Activated CD4-positive, alpha-beta T cell treated with anti-CD3 and anti-CD28 coated beads, Interleukin-2, amount 50 U/mL, for 16 hours (primary cell): ENCODE data around the gene CCDC91.

Experiments used
- DNase-seq: peaks from one replicate; pipeline ENCODE4 v3.0.0-alpha.2; 2020

CCDC91 gene, protein sequence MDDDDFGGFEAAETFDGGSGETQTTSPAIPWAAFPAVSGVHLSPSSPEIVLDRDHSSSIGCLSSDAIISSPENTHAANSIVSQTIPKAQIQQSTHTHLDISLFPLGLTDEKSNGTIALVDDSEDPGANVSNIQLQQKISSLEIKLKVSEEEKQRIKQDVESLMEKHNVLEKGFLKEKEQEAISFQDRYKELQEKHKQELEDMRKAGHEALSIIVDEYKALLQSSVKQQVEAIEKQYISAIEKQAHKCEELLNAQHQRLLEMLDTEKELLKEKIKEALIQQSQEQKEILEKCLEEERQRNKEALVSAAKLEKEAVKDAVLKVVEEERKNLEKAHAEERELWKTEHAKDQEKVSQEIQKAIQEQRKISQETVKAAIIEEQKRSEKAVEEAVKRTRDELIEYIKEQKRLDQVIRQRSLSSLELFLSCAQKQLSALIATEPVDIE

DNA sequence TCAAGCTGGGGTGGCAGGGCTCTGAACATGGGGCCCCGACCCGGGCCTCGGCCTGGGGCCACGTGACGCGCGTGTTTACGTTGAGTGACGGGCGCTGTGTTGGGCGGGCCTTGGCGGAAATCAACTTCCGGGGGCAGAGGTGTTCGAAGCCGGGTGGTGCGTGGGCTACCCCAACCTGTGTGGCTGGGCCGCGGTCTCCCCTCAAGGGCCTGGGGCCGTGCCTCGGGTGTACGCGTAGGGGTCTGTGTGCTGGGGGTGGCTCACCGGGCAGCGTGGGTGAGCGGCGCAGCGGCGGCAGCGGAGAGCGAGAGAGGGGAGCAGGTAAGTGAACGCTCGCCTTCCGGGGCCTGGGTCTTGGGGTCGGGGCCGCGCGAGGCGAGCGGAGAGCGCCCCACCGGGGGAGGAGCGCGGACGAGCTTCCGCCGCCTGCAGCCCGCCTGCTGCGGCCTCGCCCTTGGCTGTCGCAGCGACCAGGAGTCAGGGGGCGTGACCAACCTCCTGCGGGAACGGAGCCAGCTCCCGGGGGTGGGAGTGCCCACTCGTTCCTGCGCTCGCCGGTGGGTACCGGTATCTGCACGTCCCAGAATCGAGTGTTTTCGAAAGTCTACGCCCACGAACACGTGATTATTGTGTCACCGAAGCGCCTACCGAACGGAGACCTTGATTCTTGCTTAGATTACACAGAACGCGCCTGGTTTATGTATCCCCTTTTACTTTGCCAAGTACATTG lies at the start of gene CCDC91:
Gene CCDC91 (plus strand): TSS at position 136 of the 730 bp plus-strand sequence. CDS start 66,760 bp downstream, outside the sequence.
- DNase-seq, result peak; percentile 86

DNA sequence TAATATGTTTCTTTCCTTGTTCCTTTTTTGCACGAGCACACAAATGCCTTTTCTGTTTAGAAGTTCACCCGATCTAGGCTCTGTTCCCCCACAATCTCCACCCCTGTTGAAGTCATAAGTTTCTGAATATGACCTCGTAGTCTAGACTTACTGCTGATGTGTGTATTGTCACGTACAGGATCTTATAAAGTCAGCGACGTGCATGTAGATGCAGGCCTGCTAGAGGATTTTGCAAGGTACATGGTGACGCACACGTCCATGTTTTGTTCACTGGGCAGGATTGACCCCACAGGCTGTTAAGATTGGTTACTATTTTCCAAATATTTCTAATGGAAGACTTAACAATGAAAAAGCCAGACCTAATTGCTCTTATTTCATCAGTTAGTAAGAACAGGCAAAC lies 46.2 kb upstream of the CCDC91 start:
- DNase-seq, result no peak

DNA sequence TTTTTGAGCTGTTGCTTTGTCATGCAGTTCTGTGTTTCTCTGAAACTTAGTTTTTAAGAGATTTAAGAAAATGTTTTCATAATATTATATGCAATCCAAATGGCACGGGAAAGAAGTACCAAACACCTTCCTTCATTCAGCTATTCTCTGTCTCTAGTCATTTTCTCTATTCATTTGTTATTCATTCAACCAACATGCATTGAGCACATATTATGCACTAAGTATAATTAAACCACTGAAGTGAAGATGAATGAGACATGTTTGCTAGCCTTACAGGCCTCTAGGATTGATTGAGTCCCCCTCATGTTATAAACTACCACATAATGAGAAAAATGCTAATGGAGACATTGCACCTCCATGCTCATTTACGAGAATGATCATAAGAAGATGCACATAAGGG lies 45.7 kb upstream of the CCDC91 start:
- DNase-seq, result no peak

DNA sequence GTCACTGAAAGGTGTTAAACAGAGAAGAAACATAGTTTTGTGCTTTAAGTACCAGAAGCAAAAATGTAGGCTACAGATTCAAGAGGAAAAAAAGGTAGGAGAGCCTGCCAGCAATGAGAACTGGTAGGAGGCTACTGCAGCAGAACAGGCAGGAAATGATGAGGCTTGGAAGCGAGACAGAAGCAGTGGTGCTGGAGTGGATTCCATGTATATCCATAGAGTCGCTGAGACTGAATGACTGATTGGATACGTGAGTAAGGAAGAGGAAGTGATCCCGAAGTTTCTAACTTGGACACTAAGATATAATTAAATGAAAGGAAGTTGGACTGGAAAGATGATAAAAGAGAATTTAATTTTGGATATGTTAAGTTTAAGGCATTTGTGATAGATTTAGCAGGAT lies 45.0 kb upstream of the CCDC91 start:
- DNase-seq, result no peak

DNA sequence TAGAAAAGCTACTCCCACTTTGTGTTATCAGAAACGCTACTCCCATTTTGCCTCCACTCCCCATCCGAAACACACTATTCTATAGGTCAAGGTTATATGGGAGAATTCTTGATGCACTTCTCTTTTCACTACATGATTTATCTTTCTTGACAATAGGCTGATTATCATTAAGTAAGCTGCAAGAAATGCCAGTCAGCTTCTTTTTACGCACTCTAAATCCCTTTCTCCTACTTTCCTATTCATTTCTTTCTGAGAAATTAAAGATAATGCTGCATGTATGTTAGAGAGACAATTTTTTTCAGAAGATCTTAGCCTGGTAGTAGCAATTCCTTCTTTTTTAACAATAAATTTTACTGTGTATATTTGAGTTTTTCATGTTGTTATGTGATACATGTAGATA lies 41.0 kb upstream of the CCDC91 start:
- no peak for DNase-seq

DNA sequence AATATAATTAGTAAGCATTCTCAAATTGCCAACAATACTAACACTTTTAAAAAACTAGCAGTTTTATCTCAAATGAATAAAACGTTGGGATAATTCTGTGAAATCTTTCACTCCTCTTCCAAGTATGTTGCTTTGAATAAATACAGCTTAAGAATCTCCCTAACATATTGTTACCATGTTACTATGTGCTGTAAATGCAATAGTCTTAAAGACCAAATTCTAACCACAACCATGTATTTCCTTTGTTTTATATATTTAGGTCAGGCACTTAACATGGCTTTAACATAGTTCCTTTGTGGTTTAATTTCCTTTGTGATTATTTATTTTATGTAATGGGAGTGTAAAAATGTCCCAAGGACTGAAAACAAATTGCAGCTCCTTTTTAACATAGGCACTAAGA lies 33.9 kb upstream of the CCDC91 start:
- no peak for DNase-seq

DNA sequence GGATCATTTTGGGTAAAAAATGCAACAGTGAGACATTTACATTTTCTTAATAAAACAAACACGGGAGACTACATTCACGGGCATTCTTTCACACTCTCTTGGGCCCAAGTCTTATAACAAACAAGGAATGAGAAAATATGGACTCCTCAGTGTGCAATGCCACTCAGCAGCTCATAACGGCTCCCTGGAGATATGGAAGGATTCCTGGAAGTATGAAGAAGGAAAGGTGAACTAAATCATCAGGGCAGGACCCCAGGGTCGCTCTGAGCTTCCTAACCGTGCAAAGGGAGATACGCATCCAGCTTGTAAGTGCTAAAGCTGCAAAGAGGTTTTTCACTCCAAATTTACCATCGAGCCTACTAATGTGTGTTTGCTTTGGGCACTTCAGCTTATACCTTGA lies 33.5 kb upstream of the CCDC91 start:
- DNase-seq, result no peak

DNA sequence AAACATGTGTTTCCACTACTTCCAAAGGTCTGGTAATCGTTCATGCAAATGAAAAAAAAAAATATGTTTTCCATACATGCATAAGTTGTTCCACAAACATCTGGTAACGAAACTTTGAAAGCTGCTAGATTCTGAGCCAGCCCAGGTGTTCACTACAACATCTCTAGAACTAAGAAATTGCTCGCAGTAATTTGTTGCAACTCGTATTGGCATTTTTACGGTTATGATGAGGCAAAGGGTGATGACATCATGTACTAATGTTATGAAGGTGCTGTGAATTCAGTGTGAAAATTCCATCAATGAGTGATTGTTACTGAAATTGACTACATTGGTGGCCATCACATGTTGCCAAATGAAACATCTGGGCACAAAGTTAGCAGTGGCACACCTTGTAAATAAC lies 31.9 kb upstream of the CCDC91 start:
- DNase-seq, result no peak

DNA sequence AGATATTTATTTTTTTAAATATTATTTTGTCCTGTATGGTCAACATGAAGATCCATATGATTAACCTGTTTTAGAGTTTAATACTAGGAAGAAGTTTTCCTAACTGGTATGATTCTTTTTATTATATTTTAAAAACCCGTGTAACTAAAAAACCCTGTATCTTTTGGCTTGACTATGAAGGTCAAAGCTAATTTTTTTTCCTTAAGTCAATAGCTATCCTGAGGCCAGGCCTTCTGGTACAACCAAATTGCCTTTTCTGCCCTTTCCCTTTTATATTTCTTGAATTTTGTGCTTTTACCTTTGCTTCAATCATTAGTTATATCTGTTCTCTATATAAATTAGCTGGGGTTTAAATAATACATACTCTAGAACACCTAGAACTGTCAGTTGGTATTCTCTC lies 30.6 kb upstream of the CCDC91 start:
- no peak for DNase-seq

DNA sequence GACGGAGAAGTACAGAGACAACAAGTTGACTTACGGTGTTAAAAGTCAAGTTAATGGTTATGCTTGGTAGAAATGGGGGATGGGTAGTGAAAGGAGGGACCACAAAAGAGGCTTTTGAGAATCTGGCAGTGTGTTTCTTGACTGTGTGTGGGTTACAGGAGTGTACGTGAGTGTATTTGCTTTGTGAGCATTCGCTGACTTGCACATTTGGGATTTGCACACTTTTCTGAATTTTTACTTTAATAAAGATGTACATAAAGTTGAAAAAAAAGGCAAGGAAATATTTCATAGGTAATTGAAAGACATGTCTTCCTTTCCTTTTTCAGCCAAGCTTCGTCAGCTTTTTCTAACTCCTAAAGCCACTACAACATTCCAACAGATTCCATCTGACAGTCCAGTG lies 28.6 kb upstream of the CCDC91 start:
- DNase-seq, result no peak

DNA sequence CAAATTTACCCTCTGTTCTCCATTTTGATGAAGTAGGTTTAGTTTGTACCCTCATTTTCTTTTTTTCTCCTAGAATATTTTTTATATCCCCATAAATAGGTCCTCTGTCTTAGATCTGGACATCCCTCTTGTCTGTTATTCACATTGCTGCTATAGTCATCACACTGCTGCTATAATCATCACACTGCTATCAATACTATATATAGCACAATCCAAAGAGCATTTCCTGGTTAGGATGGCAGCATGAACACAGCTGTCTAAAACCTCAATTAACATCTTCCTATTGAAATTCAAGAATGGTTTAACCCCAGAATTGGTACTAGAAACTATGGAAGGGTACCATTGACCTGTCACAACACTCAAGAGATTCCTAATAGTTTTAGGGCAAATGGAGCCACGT lies 27.6 kb upstream of the CCDC91 start:
- DNase-seq, result no peak

DNA sequence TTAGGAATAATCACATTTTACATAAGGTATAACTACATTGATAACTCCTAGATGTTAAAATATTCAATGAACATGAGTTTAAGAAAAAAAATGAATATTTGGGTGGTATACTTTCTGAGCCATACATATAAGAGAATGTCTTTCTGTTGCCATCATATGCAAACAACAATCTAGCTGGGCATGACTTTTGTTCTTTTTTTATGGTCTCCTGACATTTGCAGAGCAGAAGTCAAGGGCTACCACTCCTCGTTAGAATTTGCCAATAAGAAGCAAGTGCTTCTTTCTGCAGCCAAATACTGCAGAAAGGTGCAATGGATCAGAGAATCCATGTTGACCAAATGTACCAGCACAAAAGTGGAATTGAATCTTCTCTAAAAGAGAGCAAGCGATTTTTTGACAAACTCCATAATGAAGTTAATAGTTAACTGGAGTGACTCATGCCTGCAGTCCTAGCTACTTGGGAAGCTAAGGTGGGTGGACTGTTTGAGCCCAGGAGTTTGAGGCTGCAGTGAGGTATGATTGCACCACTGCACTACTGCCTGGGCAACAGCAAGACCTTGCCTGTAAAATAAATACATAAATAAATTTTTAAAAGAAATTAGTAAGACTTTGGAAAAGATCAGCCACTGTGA lies 25.5 kb upstream of the CCDC91 start:
- no peak for DNase-seq

DNA sequence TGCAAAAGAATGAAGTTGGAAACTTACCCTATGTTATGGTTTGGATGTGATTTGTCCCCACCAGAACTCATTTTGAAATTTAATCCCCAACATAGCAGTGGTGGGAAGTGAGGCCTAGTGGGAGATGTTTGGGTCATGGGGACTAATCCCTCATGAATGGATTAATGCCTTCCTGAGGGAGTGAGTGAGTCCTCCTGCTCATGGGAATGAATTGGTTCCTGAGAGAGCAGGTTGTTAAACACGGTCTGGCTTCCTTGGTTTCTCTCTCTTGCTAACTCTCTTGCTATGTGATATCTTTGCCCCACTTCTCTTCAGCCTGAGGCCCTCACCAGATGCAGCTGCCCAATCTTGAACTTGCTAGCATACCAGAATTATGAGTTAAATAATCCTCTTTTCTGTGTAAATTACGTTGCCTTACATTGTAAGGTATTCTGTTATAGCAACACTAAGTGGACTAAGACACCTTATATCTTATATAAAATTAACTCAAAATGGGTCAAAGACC lies 22.2 kb upstream of the CCDC91 start:
- DNase-seq, result no peak

DNA sequence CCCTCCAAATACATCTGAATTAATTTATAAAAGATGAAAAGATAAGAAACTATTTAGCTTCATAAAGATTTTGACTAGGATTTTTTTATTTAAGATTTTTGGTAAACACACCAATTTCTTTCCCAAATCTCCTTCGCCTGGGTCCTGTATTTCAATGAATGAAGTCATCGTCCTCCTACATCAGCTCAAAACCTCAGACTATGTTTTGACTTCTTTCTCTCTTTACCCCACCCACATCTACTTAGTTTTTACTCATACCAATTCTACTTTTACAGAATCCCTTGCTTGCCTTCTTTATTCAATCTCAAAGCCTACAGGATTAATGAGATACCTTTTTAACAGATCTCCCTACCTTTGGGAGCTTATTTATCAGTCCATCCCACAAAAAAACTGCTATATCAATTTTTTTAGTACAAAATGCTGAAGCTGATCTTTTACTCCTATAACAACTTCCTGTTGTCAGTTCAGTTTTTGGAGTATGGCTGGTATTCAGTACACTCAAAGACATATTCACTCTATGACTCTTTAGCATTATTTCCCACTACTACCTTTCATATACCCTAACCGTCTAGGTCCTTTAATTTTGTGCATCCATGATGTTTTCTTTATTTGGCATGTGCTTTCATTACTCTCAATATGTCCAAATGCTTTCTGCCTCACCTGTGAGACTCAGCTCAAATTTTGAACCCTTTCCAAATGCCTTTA lies 18.7 kb upstream of the CCDC91 start:
- DNase-seq, result no peak

DNA sequence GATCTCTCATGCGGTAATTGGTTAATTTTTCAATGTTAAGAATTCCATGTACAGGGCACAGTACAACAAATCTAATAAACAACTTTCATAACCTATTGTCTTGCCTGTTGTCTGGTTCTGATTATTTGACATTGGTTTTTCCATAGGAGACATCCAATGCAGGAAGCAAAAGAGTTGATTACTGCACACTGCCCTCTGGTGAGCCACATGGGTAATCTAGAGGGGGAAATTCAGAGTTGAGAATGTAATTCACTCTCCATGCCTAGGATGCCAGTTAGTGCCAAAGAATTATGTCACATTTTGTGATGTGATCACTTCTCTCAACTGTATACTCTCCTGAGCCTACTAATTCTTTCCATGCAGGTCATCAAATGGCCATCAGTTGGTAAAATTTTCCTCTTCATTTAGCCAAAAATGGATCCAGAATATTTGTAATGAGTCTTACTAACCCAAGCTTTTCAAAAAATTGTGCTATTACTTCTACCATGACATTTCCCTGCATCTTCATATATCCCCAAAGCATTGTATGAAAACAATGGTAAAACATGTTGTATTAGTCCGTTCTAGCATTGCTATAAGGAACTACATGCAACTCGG lies 17.7 kb upstream of the CCDC91 start:
- DNase-seq, result peak; percentile 5

DNA sequence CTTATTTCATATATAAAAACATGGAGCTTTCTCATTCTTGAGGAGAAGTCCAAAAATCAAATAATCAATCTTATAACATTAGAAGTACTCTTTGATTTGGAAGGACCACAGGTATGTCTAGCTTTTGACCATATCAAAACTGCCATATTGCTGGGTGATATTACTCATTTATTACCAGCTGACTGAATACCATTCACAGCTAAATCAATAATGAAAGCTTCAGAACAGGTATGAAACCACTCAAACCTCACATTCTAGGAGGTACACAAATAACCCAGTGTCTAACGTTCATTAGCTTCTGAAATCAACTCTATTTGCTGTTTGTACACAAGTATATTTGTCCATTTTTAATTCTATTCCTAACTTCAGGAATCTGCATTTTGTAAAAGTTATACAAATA lies 16.8 kb upstream of the CCDC91 start:
- DNase-seq, result no peak

DNA sequence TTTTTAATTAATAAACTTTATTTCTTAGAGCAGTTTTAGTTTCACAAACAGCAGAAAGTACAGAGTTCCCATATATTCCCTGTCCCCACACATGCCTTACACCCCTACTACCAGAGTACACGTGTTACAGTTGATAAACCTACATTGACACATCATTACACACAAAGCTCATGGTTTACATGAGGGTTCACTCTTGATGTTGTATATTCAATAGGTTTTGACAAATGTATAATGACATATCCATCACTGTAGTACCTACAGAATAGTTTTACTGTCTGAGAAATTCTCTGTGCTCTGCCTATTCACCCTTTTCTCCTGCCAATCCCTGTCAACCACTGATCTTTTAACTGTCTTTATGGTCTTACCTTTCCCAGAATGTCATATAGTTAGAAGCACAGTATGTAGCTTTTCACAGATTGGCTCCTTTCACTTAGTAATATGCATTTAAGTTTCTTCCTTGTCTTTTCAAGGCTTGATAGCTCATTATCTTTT lies 15.1 kb upstream of the CCDC91 start:
- DNase-seq, result no peak

DNA sequence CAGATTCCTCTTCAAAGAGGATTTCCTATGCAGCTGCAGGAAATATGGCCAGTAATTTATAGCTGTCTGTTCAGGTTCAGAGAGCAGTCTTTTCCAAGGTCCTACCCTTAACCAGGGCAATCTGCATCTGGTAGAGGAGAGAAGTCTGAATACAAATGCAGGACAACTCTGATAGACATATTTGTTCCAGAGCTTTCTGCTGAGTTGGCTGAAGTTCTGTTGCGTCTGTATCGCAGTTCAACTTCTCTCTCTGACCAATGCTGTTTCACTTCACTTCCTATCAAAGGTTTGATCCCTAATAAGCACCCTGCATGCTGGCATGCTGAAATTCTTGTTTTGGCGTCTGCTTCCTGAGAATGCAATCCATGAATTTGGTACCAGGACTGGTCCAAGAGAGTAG lies 14.0 kb upstream of the CCDC91 start:
- DNase-seq, result no peak

DNA sequence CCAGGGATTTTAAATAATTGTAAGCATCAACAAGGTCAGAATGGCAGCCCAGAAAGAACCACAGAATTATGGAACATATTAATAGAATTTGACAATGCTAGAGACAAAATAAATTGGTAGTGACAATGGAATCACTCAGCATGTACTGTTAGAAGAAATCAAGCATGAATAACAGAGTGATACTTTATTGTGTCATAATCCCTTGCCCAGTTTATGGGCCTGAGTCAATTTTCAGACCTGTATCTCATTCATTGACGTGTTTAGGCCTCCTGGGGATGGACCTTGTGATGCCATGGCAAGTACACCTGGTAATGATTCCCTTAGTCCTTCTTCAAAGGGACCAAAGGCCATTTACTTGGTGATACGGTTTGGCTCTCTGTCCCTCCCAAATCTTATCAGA lies 12.8 kb upstream of the CCDC91 start:
- DNase-seq, result no peak

DNA sequence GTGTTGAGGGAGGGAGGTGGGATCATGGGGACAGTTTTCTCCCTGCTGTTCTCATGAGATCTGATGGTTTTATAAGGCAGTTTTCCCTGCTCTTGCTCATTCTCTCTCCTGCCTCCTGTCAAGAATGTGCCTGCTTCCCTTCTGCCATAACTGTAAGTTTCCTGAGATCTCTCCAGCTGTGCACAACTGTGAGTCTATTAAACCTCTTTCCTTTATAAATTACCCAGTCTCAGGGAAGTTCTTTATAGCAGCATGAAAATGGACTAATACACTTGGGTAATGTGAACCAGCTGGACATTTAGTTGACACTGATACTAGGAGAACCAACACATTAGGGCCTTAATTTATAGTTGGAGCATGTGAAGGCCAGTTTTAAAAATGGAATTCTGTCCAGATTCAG lies 12.4 kb upstream of the CCDC91 start:
- DNase-seq, result no peak

DNA sequence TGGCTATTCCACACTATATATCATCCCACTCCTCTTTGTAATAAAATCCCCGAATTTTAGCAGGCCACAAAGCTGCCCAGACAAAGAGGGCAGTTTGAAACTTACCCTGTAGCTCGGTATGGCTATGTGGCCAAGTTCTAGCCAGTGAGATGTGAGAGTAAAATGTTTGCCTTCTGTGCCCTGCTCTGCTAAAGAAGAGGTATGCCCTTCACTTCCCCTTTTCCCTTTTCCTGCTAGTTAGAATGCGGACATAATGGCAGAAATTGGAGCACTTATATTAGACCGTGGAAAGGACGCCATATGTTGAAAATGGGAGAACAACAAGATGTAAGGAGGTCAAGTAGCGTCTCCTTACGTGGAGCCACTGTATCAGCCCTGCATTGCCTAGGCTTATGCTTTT lies 11.5 kb upstream of the CCDC91 start:
- no peak for DNase-seq

DNA sequence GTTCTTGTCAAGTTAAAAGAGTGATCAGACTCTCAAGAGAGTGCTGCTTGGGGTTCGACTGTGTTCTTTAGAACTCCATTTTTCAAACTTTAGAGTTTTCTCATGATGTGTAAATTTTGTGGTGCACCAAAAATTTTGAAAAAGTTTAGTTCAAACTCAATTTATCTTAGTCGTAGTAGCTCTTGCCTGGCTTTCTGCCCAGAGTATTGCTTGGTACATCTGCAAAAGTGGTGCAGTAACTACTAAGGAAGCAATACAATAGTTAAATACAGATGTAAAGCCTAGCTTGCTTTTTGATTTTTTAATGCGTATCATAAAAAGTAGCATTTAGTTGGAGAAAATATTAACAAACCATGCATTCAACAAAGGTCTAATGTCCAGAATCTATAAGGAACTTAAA lies 9.5 kb upstream of the CCDC91 start:
- DNase-seq, result no peak

DNA sequence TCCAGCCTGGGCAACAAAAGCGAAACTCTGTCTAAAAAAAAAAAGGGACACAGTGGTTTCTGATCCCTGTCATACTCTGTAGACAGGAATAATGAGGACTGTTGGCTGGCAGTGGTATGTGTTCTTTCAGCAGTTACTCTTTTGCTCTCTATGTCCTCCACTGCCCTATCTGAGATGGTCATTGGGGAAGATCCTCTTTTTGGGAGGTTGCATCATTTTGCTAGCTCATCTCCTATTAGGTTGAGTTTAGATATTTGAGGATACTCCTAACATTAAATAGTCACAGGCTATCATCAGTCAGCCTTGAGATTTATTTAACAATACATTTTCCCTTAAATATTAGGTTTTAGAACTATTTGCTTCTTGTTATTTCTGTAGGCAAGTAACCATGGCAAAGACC lies 5.9 kb upstream of the CCDC91 start:
- DNase-seq, result no peak
